Activated effector memory CD4-positive, alpha-beta T cell treated with Interleukin-2 at 50 U/mL for 16 hours (primary cell): ENCODE data around the gene PEF1.

Experiments
- DNase-seq: peaks from one replicate; pipeline ENCODE4 v3.0.0-alpha.2; 2020

PEF1 gene

DNA sequence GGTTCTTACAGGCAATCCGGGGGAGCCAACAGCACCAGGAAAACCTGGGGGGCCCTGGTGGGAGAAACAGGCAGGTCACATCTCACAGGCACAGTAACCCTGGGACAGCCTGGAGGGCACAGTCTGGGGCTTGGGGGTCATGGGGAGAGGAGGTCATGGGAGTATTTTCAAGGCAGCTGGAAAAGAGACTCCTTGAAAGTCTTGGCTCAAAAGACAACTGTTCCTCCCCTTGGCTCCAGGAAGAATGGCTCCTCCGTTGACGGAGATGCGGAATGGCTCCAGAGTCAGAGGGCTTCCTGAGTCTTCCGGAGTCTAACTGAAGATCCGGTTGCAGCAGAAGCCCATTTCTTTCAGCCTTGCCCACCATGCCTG is 25.9 kb upstream of the PEF1 start:
- DNase-seq = no peak

DNA sequence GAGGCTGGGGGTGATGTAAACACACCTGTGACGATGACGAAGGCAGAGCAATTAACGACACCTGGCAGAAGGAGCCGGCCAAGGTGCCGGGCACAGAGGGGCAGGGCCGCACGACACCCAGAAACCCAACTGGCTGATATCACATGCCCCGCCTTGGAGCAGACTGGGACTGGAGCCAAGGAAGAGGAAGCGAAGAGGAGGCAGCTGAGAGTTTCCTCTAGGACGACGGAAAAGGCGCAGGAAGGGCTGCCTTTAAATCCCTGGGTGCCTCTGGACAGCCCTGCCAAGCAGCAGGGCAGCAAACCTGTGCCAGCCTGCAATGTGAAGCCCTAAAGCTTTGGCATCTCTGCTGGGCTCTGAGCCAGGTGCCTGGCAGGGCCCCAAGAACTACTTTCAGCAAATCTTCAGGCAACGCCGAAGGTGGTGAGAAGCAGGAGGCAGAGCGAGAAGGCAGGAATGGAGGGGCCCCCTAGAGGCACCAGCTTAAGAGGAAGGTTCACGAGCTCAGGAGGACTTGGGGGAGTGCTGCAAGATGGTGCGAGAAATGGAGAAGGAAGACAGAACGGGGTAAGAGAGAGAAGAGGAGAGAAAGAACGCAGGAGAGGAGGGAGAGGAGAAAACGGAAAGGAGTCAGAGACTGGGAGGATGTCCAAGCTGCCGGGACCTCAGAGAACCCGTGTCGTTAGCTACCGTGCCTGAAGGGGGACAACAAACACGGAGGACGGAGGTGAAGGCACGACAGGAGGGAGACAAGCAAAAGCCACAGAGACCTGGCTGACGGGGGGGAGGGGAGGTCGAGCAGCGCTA is 25.3 kb upstream of the PEF1 start:
- DNase-seq = no peak

DNA sequence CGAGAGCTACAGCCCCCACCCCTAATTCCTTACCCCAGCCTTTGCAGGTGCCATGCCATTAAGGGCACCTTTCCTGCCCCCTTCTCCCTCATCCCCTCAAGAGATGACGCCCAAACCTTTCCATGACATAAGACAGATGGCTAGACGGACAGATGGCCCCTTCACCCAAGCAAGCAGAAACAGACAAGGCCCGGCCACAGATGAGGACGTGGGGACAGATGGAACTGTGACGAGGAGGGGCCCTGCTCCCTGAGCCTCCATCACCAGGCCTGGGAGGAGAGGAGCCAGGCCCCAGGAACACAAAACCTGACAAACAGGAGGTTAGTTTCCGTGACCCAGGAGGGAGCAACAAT is 24.7 kb upstream of the PEF1 start:
- DNase-seq = no peak

DNA sequence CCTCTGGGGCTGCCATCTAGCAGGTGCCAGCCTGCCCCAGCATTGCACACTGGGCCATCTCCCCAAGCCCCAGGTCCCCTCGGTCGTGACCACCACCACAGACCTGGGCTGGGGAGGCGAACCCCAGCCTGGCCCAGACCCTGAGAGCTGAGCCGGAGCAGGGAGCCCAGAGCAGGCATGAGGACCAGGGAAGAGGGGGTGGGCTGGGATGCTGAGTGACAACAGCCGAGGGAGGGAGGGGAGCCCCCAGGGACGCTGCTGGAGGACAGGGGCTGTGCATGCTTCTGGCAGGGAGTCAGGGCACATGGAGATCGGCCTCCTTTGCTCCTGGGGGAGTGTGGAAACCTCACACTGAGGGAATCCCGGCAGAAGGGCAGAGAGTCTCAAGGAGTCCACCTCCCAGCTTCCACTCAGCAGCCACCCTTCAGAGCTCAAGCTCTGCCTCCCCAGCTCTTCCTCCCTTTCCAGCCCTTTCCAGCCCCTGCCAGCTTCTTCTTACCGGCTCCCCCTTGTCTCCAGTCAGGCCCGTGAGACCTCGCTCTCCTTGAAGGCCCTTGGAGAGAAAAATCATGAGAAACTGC is 23.7 kb upstream of the PEF1 start:
- DNase-seq = no peak

DNA sequence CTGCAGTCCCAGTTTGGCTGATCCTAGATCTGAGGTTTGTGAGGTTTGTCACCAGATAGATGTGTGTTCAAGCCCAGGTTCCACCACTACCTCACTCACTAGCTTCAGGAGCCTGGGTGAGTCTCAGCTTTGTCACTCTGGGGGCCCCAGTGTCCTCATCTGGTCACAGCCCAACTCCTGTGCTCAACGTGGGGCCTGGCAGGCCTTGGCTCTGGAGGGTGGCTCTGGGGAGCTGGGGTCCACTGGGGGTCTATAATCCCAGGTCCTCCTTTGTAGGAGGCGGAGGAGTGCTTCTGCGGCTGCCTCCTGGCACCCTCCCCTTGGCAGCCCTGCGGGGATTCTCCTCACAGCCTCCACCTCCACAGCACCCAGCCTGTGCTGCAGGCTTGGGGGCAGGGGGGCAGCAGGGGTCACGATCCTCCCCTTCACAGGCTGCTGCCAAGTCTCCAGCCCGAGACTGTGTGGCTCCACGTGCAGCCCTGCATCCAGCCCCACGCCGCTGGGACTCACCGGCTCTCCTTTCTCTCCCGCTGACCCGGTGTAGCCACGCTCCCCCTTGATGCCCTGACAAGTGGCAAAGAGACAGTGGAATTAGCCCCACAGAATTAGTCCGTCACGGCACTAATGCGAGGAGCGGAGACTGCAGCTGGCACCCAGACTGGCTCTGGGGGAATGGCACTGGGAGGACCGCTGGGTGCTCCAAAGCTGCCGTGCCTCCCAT is 22.5 kb upstream of the PEF1 start:
- no peak for DNase-seq

DNA sequence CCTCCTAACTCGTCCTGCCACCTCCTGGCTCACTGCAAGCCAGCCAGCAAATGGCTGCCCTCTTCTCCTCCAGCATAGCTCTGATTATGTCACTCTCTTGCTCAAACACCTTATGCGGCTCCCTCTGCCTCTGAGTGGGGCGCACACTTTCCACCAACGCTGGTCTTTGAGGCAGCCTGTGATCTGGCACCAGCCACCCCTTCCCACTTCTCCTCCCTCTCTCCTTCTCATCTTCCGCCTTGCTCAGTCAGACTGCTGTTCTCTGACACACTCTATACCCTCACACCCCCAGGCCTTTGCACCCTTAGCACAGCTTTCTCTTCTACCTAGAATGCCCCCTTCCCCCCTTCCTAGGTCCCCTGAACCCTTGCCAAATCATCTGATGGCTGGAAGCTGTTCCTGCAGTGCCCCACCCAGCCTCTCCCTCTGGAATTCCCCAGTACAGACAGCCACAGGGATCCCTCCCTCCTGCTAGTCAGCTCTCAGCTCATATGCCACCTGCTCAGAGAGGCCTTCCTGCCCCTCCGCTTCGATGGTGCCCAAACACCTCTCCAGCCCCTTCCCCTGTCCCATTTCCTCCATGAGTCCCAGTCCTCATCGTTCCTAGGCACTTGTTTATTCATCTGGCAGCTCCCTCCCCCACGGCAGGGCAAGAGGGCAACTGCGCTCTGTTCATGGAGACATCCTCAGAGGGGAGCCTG is 21.7 kb upstream of the PEF1 start:
- no peak for DNase-seq

DNA sequence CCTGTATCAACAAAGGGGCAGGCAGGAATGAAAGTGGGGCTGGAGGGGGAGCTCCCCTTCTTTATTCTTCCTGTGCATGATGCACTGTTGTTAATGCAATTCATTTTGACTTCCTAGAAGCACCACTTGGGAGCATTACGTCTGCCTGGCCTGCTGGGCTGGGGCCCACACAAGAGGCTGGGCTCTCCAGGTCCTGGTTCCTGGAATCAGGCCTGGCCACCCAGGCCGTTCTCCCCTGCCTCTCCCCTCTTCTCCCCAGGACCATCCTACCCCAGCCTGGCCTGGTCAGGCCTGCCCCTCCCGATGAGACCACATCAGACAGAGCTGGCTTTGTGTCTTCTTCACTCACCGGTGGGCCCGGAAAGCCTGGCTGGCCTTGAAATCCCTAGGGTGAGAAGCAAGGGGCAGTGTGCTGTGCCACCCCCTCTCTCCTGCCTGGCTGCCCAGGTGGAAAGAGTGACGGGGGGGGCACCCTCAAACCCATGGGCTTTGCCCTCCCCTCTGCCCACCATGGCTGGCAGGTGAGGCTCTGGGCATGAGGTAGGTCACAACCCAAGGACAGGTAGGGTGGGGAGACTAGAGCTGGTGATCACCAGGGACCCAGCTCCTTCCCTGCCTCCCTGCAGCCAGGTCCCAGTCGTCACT is 20.7 kb upstream of the PEF1 start:
- no peak for DNase-seq

DNA sequence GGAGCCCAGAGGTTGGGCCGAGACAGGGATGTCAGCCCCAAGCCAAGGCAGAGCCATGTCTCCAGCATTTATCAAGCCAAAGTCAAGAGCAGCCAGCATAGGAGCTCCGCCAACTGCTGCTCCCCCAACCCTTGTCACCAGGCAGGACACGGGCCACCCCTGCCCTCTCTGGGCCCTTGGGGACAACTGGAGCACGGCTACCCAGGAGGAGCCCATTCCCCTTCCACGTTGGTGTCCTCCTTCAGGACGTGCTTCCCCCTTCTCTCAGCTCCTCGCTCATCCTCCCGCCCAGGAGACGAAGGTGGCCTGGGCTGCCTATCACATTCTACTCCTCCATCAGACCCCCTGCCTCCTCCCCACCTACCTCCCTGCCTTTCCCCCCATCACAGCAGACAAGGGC is 19.9 kb upstream of the PEF1 start:
- DNase-seq = no peak

DNA sequence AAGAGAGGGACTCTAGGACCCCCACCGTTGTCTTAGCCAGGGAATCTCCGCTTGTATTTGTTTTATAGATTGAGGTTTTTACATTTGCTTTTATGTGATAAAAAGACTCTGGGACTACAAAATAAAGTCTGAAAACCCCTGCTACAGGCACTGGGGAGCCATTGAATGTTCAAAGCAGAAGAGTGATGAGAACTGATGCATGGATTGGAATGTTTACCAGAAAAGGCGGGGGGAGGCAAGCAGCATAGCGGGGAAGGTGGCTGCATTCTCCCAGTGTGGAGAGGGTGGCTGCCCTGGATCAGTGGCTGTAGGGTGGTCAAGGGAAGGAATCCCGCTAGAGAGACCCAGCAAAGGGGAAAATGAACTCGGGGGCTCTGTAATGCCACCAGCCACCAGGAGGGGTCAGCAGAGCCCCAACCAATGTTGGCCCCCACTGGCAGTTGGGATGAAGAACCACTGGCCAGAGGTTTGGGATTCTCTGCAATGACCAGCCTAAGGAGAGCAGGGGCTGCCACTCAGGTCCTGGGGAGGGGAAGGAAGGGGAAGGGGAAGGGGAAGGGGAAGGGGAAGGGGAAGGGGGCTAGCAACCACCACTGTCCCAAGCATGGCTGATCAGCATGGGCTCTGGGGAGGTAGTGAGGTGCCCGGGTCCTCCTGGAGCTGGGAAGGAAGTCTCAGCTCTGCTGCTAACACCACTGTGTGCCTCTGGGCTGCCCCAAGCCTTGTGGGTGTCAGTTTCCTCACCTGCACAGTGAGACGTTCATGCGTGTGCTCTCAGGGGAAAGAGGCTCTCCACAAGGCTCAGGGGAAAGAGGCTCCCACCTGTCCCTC is 19.2 kb upstream of the PEF1 start:
- DNase-seq = peak; percentile 31

DNA sequence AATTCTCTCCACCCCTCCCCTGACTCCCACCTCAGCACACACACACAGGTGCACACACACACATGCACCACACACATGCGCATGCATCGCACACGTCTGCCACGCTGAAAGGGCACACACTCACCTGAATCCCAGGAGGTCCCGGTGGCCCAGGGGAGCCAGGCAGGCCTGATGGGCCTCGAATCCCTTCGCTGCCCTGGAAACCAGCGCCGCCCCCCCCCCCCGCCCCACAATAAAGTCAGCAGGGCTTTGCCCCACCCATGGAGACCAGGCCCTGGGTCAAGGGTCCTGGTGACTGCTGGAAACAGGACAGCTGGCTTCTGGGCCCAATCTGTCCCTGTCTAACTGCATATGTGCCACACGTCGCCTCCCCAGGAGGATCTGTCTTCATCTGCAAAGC is 17.8 kb upstream of the PEF1 start:
- no peak for DNase-seq

DNA sequence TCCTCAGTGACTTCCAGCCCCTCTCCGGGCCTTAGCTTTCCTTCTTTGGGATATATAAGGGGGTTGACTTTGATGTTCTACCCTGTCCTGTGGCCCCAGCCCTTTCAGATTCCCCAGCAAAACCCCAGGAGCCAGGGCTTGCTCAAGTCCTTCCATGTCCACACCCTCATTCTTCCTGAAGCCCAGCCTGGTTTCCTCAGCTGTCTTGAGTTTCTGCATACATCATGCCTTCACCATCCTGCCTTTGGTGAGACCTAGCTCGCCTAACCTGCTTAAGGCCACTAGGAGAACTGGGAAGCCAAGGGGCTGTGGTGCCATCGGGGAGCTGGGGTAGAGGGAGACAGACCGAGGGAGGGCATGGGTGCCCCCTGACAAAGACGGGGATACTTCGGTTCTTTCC is 17.2 kb upstream of the PEF1 start:
- no peak for DNase-seq

DNA sequence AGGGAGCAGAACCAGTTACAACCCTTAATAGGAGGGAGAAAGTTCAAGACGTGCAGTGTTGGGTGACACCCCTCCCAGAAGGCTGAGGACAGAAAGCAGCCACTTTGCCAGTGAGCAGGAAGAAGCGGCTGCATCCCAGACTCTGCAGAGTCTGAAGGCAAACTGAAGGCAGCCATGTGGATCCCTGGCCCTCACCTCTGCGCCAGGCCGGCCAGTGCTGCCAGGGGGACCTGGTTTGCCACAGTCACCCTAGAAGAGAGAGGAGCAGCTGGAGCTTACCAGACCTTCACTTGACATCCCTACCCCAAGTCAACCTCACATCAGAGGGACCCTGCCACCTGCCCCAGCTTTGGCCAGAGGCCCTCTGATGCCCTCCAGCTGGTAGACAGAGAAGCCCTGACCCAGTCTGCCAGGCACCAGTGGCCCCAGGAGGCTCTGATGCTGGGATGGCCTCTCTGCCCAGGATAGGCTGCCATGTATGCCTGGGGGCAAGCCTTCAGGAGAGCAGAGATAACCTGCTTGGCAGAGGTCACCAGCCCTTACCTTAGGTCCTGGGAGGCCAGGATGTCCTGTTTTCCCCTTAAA is 16.3 kb upstream of the PEF1 start:
- DNase-seq = no peak

DNA sequence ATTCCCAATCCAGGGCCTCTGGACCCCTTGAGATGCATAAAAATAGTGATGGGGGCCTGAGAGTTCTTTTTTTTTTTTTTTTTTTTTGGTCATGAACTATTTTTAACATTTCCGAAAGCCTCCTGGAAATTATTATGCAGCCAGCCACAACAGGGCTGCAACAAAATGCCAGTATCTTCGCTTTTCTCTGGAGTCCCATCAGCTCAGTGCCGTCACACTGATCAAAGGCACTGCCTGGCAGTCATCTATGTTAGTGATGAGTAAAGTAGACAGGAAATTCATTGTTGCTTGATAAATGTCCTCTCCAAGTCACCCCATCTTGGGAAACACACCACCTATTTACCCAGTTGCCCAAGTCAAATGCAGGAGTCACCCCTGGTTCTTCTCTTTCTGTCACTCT is 15.2 kb upstream of the PEF1 start:
- DNase-seq = no peak

DNA sequence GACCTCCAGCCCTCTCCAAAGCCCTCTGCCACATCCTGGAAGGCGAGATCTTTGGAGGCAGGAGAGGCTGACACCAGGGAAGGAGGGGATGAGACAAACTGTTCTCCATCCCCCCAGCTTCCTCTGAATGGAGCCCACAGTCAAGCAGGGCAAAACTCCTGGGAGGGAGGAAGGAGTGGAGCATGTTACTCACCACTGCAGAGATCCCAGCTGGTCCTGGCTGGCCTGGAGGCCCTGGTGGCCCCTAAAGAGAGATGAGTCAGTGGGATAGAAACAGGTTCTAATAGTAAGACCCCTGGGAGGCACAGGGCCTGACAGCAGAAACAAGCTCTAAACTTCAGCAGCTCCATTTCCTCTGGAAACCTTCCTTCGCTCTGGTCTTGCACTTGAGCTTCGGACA is 14.0 kb upstream of the PEF1 start:
- DNase-seq = no peak

DNA sequence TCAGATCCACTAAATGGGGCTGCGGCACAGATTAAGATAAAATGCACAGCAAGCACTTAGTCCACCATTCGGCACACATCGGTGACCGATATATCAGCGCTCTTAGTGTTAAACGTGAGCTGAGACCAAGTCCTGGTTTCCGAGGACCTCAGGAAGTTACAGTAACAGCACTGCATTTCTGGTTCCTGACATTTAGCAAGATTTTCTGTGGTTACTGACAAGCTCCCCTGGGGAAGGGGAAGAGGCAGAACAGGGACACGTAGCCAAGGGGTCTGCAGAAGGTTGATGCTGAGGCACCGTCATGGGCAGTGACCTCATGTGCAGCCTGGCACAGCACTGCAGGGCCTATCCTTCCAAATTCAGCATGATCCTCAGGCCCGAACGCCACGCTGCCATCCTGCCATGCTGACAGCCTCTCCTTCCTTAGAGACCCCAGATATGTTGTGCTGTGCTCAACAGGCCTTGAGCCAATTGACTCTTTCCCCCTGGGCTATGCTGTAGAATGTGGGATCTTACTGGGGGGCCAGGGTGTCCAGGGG is 13.4 kb upstream of the PEF1 start:
- no peak for DNase-seq

DNA sequence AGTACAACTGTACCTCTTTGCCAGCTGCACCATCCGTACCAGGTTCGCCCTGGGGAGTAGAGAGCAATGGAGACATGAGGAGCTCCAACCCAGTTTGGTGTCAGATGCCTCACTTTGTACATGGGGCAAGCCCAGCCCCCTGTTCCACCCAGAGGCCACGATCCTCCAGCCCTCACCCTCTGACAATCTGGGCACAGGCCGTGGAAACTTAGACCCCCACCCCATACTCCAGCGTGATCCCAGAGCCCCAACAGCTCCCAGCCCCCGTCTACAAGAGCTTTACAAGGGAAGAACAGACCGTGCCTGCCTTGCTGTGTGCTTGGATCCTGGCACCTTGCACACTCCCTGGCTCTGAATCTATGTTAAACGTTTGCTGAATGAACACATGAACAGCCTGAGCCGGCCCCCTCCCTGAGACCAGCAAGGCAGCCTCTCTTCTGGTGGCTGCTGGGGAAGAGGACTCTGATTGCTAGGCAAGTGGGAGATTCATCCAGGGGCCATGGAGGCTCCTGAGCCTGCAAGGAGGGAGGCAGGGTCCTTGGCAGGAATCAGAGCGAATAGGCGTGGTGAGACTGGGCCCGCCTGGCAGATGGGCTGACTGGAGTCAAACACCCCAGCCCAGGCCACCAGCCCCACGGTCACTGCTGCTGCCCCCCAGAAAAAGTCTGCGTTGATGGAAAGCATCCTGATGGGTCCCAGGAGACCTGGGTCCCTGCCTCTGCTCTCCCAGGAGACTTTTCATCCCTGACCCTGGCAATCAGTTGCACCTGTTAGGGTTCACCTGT is 12.5 kb upstream of the PEF1 start:
- DNase-seq = no peak

DNA sequence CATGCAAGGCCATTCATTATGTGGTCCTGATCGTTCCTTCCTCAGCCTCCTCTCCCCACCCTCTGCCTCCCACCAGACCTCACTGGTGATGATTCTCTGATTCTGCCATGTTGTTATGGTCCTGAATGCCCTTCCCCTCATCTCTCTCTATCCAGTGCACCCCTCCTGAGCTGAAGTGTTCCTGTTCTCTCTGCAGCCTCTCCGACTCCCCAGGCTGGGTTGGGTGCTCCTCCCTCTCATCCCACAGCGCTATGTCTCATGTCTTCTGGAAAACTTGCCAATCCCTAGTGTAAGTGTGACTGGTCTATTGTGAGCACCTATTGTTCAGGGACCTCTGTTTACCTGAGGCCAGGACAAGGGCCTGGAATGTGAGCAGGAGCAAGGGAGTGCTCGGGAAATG is 11.1 kb upstream of the PEF1 start:
- no peak for DNase-seq

DNA sequence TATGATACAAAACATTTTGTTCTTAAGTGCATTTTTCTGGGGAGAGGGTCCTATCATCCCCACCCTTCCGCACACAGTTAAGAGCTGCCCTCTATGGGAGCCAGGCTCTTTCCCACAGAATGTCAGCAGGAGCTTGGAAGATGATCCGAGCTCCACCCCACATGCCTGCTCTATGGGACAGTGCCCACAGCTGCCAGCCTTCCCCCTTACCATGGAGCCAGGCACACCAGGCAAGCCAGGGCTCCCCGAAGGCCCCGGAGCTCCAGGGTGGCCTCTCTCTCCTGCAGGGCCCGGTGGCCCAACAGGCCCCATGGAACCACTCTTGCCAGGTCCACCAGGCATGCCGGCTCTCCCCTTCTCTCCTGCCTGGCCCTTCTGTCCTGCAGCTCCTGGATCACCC is 10.4 kb upstream of the PEF1 start:
- no peak for DNase-seq

DNA sequence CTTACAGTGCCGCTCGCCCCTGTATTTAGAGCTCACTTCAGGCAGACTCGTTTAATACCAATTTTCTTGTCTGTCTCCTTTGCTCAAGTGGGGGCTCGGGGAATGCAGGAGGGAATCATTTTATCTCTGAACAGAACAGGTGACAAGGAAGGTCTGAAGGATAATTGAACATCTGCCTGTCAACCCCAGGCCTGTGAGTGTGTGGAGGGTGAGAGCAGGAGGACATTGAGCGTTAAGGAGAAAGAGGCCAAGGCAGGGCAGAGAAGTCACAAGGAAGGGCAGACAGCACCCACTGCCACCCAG is 9.7 kb upstream of the PEF1 start:
- DNase-seq = no peak

DNA sequence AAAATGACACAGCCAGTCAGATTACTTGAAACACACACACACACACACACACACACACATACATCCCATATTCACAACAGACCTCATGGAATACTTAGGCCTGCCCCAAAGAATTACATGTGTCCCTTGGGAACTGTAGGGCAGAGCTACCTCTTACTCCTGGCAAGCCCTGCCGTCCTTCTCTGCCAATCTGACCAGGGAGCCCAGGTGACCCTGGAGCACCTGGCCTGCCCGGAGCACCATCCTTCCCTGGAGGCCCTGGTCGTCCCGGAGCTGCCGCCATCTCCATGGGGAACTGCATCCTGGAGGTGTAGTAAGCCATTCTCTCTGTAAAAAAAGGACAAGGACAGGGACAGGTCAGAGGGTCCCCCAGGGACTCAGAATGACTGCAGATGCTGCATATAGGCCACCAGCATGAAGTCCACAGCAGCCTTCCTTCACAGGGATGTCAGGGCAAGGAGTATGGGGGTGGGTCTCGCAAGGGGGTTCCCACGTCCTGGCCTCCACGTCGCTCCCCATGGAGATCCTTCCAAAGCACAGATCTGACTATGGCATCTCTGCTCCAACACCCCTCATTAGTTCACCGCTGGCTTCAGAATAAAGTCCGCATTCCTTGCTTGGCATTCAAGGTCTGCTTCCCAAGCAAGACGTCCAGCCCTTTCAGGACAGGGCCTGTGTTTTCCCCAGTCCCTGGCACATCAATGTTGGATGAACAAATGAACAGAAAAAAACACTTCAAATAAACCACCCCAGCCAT is 9.2 kb upstream of the PEF1 start:
- DNase-seq = no peak
